Aorta (tissue), 5 donors: ENCODE data around the gene ZNF324. TPM values are rescaled to one million over a fixed set of nuclear protein-coding genes. Genes with fewer than 3 reads are reported as not detected.

ENCODE experiments used
- ATAC-seq: fragments of 200-7000 bp; cut with Tn5 transposase; one replicate; pipeline ENCODE4 v1.9.1; 2022; ENCODE audit warnings: moderate library complexity; ENCODE audit not compliant: low FRiP score
- DNase-seq, 2 donors: peaks; one replicate each; pipeline ENCODE4 v3.0.0-alpha.2; 2020
- H3K27ac ChIP-seq, 2 donors: one replicate each; pipeline ENCODE4 v1.5.1; 2013; ENCODE audit warnings: low read length in 2 of 2, mild to moderate bottlenecking in 2 of 2, moderate library complexity in 2 of 2, control low read depth in 1 of 2, inconsistent platforms in 1 of 2, low read depth in 1 of 2
- H3K27me3 ChIP-seq, 2 donors: one replicate each; pipeline ENCODE4 v1.6.1; 2013; ENCODE audit warnings: control low read depth in 1 of 2, low read length in 1 of 2, mild to moderate bottlenecking in 1 of 2, moderate library complexity in 1 of 2; ENCODE audit not compliant: insufficient read depth in 2 of 2, control insufficient read depth in 1 of 2
- H3K36me3 ChIP-seq, 2 donors: one replicate each; pipeline ENCODE4 v1.6.1; 2013; ENCODE audit warnings: control low read depth in 1 of 2, low read length in 1 of 2, mild to moderate bottlenecking in 1 of 2; ENCODE audit not compliant: insufficient read depth in 2 of 2, control insufficient read depth in 1 of 2
- H3K4me1 ChIP-seq, 2 donors: one replicate each; pipeline ENCODE4 v1.6.1; 2013; ENCODE audit warnings: low read length in 2 of 2, control low read depth in 1 of 2, mild to moderate bottlenecking in 1 of 2, moderate library complexity in 1 of 2; ENCODE audit not compliant: insufficient read depth in 2 of 2, control insufficient read depth in 1 of 2
- H3K4me3 ChIP-seq, 2 donors: one replicate each; pipeline ENCODE4 v1.5.1; 2013; ENCODE audit warnings: low read length in 2 of 2, control low read depth in 1 of 2, mild to moderate bottlenecking in 1 of 2
- H3K9me3 ChIP-seq: one replicate; pipeline ENCODE4 v1.6.1; 2013; ENCODE audit warnings: mild to moderate bottlenecking, low read length; ENCODE audit not compliant: control insufficient read depth
- WGBS, 2 donors: extraction: QIAGEN DNeasy Blood & Tissue Kit; methylation state at CpG; one replicate each; pipeline ENCODE4 v1.1.7; 2013; 5-methylcytosine and 5-hydroxymethylcytosine counted together
- intact Hi-C, 2 donors: fragments of 100-400 bp; cut with DNase I; formaldehyde crosslinking; loops; one replicate each; pipeline versions ENCODE4 v1.14.2 to v1.15.0; 2022
- polyA plus RNA-seq, 2 donors: library from polyadenylated mRNA; stranded (reverse); fragments of 200-250 nt; gene quantifications; one replicate each; pipeline ENCODE4 v1.2.3, GENCODE V29; 2013
- total RNA-seq, 2 donors: library from RNA; stranded (reverse); fragmentation: NEBNext Ultra II Directional; extraction: Animal tissue kit (Norgen Biotek cat#: 25700); gene quantifications; one replicate each; pipeline ENCODE4 v1.2.1, GENCODE V29; 2021
- donor health status: healthy with polysubstance abuse.
- donor health status: Bipolar disorder and iron deficiency.
- donor health status: DM: no; HTN: no; CAD: no.
- donor health status: DM: no; HTN: no; CAD: no.
- donor health status: DM: yes; HTN: yes; CAD: no.

The ZNF324 gene
- total and polyA plus RNA-seq, 4 donors: 2.3 to 14.1 (median 7.7) TPM

DNA sequence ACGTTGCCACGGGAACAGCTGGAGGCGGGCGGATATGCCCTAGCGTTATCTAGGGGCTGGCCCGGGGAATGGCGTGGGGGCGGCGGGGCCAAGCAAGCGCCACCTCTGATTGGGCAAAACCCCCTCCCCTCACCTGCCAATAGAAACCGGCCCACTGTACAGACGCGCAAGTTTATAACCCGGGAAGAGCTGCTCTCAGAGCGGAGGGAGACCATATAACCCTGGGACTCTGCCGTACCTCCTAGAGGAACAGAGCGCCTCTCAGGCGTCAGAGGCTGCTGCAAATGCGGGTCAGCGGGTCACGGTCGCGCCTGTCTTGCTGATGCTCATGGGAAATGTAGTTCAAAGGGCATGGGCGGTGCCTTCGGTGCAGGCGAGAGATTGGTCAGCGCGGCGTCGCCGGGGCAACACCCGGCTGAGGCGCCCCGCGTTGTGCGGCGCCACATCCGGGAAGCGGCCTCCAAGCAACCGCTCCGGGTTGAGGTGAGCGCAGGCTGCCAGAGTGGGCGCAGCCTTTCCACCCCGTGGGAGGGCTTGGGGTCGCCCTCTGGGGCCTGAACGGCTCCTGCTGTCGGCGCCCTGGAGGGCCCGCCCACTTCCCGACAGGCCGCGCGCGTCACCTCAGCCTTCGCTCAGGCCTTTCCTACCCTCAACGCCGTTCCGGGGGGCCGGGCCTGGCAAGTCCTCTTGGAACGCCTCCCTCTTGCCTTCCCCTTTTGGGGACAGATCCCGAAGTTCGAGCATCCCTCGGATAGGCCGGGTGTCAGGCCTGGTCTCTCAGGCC, 9.0 kb downstream of the ZNF324 start, which contains the start of gene ZNF446:
ZNF446 (plus strand) TSS at position 639 of the 784 bp plus-strand sequence. CDS start 867 bp downstream, outside the sequence.
- Histone ChIP-seq H3K27ac (peak within 1 kb of the TSS; percentile 7 to 78), H3K9me3 (no peaks in the 10 kb centered on the region), H3K4me1 (no peaks in the 10 kb centered on the region), H3K4me3 (peak within 1 kb of the TSS; percentile 27 to 32), H3K36me3 (peaks cover 0 to 4% of the 10 kb centered on the region in 2 donors), H3K27me3 (no peaks in the 10 kb centered on the region)
- DNase-seq: peak; percentile 98
- ATAC-seq: peak; percentile 95
- 0% methylated on average over 62 to 64 of the region's 64 CpGs for WGBS, 2 donors
- intact Hi-C loops: no loop called here

DNA sequence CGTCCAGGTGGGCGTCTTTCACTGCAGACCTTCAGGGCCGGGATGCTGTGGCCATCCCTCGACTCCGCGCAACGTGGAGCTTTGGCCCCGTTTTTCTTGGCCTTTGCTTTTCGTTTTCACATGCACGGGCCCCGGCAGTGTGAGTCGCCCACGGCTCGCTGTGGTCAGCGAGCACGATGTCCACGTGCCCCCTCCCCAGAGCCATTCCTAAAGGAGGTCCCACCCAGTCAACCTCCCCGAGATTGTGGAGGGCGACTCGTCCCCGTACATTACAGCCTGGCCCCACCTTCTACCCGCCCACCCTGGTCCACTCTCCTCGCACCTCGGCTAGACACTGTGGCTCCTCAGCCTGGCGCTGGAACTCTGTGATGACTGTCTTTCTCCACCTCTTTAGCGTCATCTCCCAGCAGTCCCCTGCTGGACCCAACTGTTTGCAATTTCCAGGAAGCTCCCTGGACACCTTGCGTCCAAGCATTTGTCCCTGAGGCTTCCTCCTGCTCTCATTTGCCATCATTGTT, 9.7 kb downstream of the ZNF324 start:
- 1 to 2% methylated on average over 27 of the region's 27 CpGs for WGBS, 2 donors
- ATAC-seq (peak; percentile 1), DNase-seq (peak in 1 of 2 donors; percentile 82)
- intact Hi-C loops: no loop called here
- H3K4me3 ChIP-seq: peak overlapping the region; percentile 22 to 32
- H3K4me1 ChIP-seq: no peaks in the 10 kb centered on the region
- no peaks in the 10 kb centered on the region for H3K27me3 ChIP-seq
- peak overlapping the region; percentile 7 to 78 for H3K27ac ChIP-seq
- H3K36me3 ChIP-seq: peaks cover 0 to 3% of the 10 kb centered on the region in 2 donors
- no peaks in the 10 kb centered on the region for H3K9me3 ChIP-seq

DNA sequence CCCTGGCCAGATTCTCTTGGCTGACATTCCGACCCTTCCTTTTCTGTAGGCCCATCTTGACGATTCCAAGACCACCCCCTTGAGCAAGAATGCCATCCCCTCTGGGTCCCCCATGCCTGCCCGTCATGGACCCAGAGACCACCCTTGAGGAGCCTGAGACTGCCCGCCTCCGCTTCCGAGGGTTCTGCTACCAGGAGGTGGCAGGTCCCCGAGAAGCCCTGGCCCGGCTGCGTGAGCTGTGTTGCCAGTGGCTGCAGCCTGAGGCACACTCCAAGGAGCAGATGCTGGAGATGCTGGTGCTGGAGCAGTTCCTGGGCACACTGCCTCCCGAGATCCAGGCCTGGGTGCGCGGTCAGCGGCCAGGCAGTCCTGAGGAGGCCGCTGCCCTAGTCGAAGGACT, 10.2 kb downstream of the ZNF324 start:
- intact Hi-C loops: no loop called here
- WGBS, 2 donors: 81 to 83% methylated on average over 15 of the region's 15 CpGs
- no peak for DNase-seq
- Histone ChIP-seq H3K36me3 (no peaks in the 10 kb centered on the region), H3K4me3 (no peak overlapping the region), H3K9me3 (no peaks in the 10 kb centered on the region), H3K27me3 (no peaks in the 10 kb centered on the region), H3K27ac (no peak overlapping the region), H3K4me1 (no peaks in the 10 kb centered on the region)
- ATAC-seq: no peak

DNA sequence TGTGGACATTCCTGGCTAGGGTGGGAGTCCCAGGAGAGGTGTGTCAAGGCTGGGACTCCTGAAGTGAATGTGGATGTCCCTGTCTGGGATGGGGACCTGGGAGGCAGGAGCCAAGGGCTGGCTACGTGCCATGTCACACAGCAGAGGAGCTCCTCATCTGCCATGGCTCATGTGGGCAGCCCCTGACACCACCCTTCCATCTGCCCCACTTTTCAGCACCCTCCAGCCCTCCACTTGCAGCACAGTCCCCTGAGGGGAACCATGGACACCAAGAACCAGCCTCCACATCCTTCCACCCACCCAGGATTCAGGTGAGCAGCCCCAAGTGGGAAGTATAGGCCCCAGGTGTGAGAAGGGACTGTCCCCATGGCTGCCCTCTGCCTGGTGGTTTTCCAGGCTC, 11.0 kb downstream of the ZNF324 start:
- no peak for ATAC-seq
- no peak overlapping the region for H3K4me3 ChIP-seq
- intact Hi-C loops: no loop called here
- no peaks in the 10 kb centered on the region for H3K9me3 ChIP-seq
- H3K36me3 ChIP-seq: no peaks in the 10 kb centered on the region
- no peaks in the 10 kb centered on the region for H3K27me3 ChIP-seq
- H3K27ac ChIP-seq: no peak overlapping the region
- no peak for DNase-seq
- WGBS, 2 donors: 90 to 100% methylated on average over 1 of the region's 1 CpG
- no peaks in the 10 kb centered on the region for H3K4me1 ChIP-seq

DNA sequence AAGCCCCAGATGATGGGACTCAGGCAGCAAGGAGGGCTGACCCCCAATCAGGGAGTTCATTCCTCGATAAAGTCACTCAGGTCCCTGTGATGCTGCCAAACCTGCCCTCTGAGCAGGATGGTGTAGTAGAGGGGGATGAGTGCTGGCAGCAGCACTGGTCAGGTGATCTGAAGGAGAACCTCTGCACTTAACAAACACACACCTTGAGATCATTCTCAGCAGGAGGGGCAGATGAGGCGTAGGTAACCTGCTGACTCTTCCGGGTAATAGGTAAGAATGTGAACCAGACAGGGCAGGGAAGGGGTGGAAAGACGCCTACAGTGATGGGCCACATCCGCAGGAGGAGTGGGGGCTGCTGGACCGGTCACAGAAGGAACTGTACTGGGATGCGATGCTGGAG, 12.4 kb downstream of the ZNF324 start:
- no peaks in the 10 kb centered on the region for H3K27me3 ChIP-seq
- no peak for ATAC-seq
- no peak for DNase-seq
- no peaks in the 10 kb centered on the region for H3K9me3 ChIP-seq
- H3K4me1 ChIP-seq: peaks cover 0 to 3% of the 10 kb centered on the region in 2 donors
- H3K36me3 ChIP-seq: no peaks in the 10 kb centered on the region
- WGBS, 2 donors: 91 to 95% methylated on average over 7 of the region's 7 CpGs
- H3K27ac ChIP-seq: no peak overlapping the region
- no peak overlapping the region for H3K4me3 ChIP-seq
- intact Hi-C loops: no loop called here

DNA sequence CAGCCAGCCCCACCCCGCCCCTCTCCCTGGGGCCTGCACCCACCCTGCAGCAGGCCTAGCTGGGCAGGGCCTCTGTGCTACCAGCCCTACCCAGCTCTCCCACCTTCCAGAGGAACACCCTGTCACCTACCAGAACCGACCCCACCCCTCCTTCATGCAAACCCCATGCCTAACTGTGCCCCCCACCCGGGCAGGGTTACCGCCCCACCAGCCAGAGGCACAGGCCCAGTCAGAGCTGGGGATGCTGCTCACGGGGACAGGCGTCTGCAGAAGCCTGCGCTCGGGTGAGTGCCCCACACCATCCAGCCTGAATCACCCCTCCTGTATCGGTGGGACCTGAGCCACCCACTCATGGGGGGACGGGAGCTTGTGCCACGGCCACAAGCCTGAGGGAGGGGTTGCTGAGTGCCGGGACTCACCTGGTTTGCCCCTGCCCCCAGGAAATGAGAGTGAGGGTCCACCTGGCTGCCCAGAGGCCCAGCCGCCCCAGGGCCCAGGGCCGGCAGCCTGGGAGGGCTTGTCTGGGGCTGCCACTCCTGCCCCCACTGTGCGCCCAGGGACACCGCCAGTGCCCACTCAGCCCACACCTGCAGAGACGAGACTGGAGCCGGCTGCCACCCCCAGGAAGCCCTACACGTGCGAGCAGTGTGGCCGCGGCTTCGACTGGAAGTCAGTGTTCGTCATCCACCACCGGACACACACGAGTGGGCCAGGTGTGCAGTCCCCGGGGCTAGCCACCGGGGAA, 13.0 kb downstream of the ZNF324 start:
- Histone ChIP-seq H3K9me3 (no peaks in the 10 kb centered on the region), H3K27ac (no peak overlapping the region), H3K27me3 (no peaks in the 10 kb centered on the region), H3K36me3 (no peaks in the 10 kb centered on the region), H3K4me3 (no peak overlapping the region), H3K4me1 (peaks cover 0 to 3% of the 10 kb centered on the region in 2 donors)
- intact Hi-C loops: no loop called here
- WGBS, 2 donors: 89 to 90% methylated on average over 28 of the region's 28 CpGs
- DNase-seq: no peak
- no peak for ATAC-seq

DNA sequence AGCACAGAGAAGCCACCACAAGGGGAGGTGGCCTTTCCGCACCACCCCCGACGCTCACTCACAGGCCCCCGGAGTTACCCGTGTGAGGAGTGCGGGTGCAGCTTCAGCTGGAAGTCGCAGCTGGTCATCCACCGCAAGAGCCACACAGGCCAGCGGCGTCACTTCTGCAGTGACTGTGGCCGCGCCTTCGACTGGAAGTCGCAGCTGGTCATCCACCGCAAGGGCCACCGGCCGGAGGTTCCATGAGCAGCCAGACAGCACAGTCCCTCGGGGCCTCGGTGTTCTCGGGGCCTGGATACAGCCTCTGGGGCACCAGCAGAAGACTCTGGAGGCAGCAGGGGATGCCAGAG, 13.6 kb downstream of the ZNF324 start:
- Histone ChIP-seq H3K4me1 (peaks cover 0 to 3% of the 10 kb centered on the region in 2 donors), H3K9me3 (no peaks in the 10 kb centered on the region), H3K4me3 (no peak overlapping the region), H3K36me3 (no peaks in the 10 kb centered on the region), H3K27me3 (no peaks in the 10 kb centered on the region), H3K27ac (no peak overlapping the region)
- intact Hi-C loops: no loop called here
- ATAC-seq (no peak), DNase-seq (no peak)
- 91% methylated on average over 20 of the region's 20 CpGs for WGBS, 2 donors

DNA sequence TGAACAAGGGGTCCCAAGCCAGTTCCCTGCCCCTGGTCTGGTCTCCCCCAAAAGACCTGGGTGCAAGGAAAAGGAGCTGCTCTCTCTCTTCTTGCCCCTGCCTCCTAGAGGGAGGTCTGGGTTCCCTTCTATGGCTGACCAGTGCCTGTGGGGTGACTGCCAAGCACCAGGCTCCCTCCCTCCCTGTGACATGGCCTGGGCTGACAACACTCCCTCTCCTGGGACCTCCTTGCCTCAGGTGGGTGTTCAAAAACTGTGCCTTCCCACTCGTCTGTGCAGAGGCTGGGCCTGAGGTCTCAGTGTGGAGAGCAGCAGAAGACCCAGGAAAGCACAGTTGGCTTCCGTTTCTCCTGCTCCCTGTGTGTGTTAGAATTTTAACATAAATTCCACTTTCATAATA, 14.0 kb downstream of the ZNF324 start:
- no peak for ATAC-seq
- 72 to 79% methylated on average over 2 of the region's 2 CpGs for WGBS, 2 donors
- intact Hi-C loops: no loop called here

More for the DNA sequence above, 14.0 kb downstream of the ZNF324 start:
- Histone ChIP-seq H3K9me3 (no peaks in the 10 kb centered on the region), H3K27ac (no peak overlapping the region), H3K4me1 (peaks cover 0 to 3% of the 10 kb centered on the region in 2 donors), H3K27me3 (no peaks in the 10 kb centered on the region), H3K36me3 (no peaks in the 10 kb centered on the region), H3K4me3 (no peak overlapping the region)
- no peak for DNase-seq
